GM12878 (cell line): Measurements from ENCODE around the gene CUL9. TPM values are rescaled to one million over a fixed set of nuclear protein-coding genes. Genes with fewer than 3 reads are reported as not detected.

ENCODE experiments used
- ATAC-seq: fragments of 200-7000 bp; cut with Tn5 transposase; 3 replicates; pipeline ENCODE4 v1.9.1; 2020; ENCODE audit warnings: mild to moderate bottlenecking, moderate library complexity
- BruUV-seq: library from RNA; stranded (reverse); fragments of 400-500 nt; replicated peaks from 2 replicates; lab custom pipeline; 2021; lab: Mats Ljungman, UMichigan
- CTCF ChIA-PET: fragments of 300-600 bp; sonication (Branson Sonifier 250); formaldehyde crosslinking; extraction: SDS; loops from one replicate; lab custom pipeline; 2021; ENCODE audit warnings: inconsistent platforms; lab: Yijun Ruan, JAX
- POLR2A ChIA-PET: fragments of 350-600 bp; formaldehyde crosslinking; extraction: SDS; loops from one replicate; lab custom pipeline; 2021; ENCODE audit warnings: inconsistent platforms; lab: Charles Lee
- RAD21 ChIA-PET: fragments of 300-600 bp; sonication (Branson Sonifier 250); formaldehyde crosslinking; loops from one replicate; lab custom pipeline; 2023; ENCODE audit warnings: antibody characterized with exemption; ENCODE audit not compliant: unreplicated experiment; lab: Charles Lee
- SMC1A ChIA-PET: fragments of 300-600 bp; sonication (Branson Sonifier 250); formaldehyde crosslinking; loops from one replicate; lab custom pipeline; 2023; ENCODE audit not compliant: unreplicated experiment, uncharacterized antibody; lab: Charles Lee
- DNase-seq: peaks from one replicate; pipeline ENCODE4 v3.0.0-alpha.2; 2011; ENCODE audit warnings: low read depth, low spot score
- FAIRE-seq: peaks from 3 replicates; lab custom pipeline; 2011; peaks lifted over from hg19 to GRCh38; lab: Jason Lieb, UNC
- H2AFZ ChIP-seq: 2 replicates; pipeline ENCODE4 v1.6.0; 2011; ENCODE audit warnings: low read depth, low read length, control low read depth; ENCODE audit not compliant: control insufficient read depth
- H3K27ac ChIP-seq: 2 replicates; pipeline ENCODE4 v1.5.1; 2011; ENCODE audit warnings: control low read depth; ENCODE audit not compliant: control insufficient read depth, insufficient read depth
- H3K27me3 ChIP-seq, 2 experiments: replicated peaks in 1 of 2; 2 replicates each; pipeline versions ENCODE4 v1.6.0 to v1.6.1; 2011; ENCODE audit warnings: low read length in 1 of 2; ENCODE audit not compliant: control insufficient read depth in 2 of 2, insufficient read depth in 2 of 2
- H3K36me3 ChIP-seq, 2 experiments: 2 replicates each; pipeline ENCODE4 v1.5.1; 2011; ENCODE audit warnings: low read length in 1 of 2; ENCODE audit not compliant: control insufficient read depth in 2 of 2, insufficient read depth in 2 of 2
- H3K4me1 ChIP-seq: 2 replicates; pipeline ENCODE4 v1.6.1; 2011; ENCODE audit warnings: mild to moderate bottlenecking, low read length, moderate library complexity, mixed read lengths; ENCODE audit not compliant: control insufficient read depth, insufficient read depth
- H3K4me2 ChIP-seq: 2 replicates; pipeline ENCODE4 v1.6.0; 2011; ENCODE audit warnings: control low read depth; ENCODE audit not compliant: control insufficient read depth, insufficient read depth
- H3K4me3 ChIP-seq: fragments of 200-600 bp; sonication (generic); 2 replicates; pipeline ENCODE4 v1.5.1; 2016
- H3K79me2 ChIP-seq: 2 replicates; pipeline ENCODE4 v1.6.0; 2011; ENCODE audit warnings: low read length; ENCODE audit not compliant: control insufficient read depth, insufficient read depth
- H3K9ac ChIP-seq: 2 replicates; pipeline ENCODE4 v1.8.0; 2011; ENCODE audit warnings: low read length, control low read depth, mixed read lengths; ENCODE audit not compliant: control insufficient read depth, insufficient read depth
- H3K9me3 ChIP-seq: replicated peaks from 3 replicates; pipeline ENCODE4 v1.5.1; 2011; ENCODE audit warnings: mild to moderate bottlenecking, low read length; ENCODE audit not compliant: control insufficient read depth, insufficient read depth
- H4K20me1 ChIP-seq: 2 replicates; pipeline ENCODE4 v1.6.0; 2011; ENCODE audit not compliant: control insufficient read depth, insufficient read depth
- BCL11A ChIP-seq: IDR thresholded peaks from 2 replicates; pipeline ENCODE4 v1.6.1; 2011; ENCODE audit warnings: low read depth, low read length
- SP1 ChIP-seq: IDR thresholded peaks from one replicate; pipeline ENCODE4 v1.6.1; 2011; ENCODE audit warnings: low read depth, low read length
- ZBED1 ChIP-seq: IDR thresholded peaks from 2 replicates; pipeline ENCODE4 v1.6.1; 2016; ENCODE audit warnings: borderline replicate concordance
- WGBS: methylation state at CpG from one replicate; pipeline ENCODE4 v1.1.6; 2016; ENCODE audit warnings: low lambda C conversion rate; ENCODE audit not compliant: insufficient replicate concordance, insufficient coverage; ENCODE audit errors: missing lambda C conversion rate; 5-methylcytosine and 5-hydroxymethylcytosine counted together
- in situ Hi-C: fragments of 300-500 bp; cut with MboI; formaldehyde crosslinking; loops from 9 replicates; pipeline ENCODE4 v1.14.3; 2018; ENCODE audit warnings: mixed read lengths
- intact Hi-C: fragments of 100-400 bp; cut with micrococcal nuclease; formaldehyde crosslinking; loops from one replicate; pipeline ENCODE4 v1.14.2; 2022; ENCODE audit not compliant: unreplicated experiment
- polyA plus RNA-seq, 11 experiments: library from polyadenylated mRNA; depleted of rRNA in 4 of 11; unstranded in 6 of 11; stranded (reverse) in 5 of 11; fragments of >200 nt; fragmentation: Nextera tagmentation in 4 of 11; fragmentation: Illumina TruSeq in 1 of 11; extraction: Ambion mirVana in 4 of 11; extraction: Trizol in 1 of 11; gene quantifications; 1 replicate in 1 of 11; 2 replicates in 10 of 11; pipeline versions ENCODE4 v1.2.1 to v1.2.3, GENCODE V29; 2011 to 2016; ENCODE audit warnings: inconsistent platforms in 2 of 11, missing spikeins in 2 of 11, low read depth in 1 of 11
- total RNA-seq, 4 experiments: library from RNA; depleted of rRNA in 3 of 4; stranded (reverse); fragments of >200 nt in 3 of 4; fragmentation: Illumina TruSeq in 1 of 4; extraction: Trizol in 1 of 4; gene quantifications; 2 replicates each; pipeline versions ENCODE4 v1.2.1 to v1.2.3, GENCODE V29; 2013 to 2021
- TF ChIP-seq, protein P1 (sequence below), 3 experiments: IDR thresholded peaks in 2 of 3; conservative IDR thresholded peaks in 1 of 3; 2 replicates each; pipeline ENCODE4 v1.5.1; 2011; ENCODE audit warnings: low read depth in 3 of 3, low read length in 3 of 3, mild to moderate bottlenecking in 3 of 3, control low read depth in 2 of 3, moderate library complexity in 2 of 3, inconsistent platforms in 1 of 3, mixed read lengths in 1 of 3; ENCODE audit not compliant: control insufficient read depth in 2 of 3, insufficient read depth in 1 of 3; ENCODE audit errors: extremely low read depth in 1 of 3
- TF ChIP-seq, protein P2 (sequence below): IDR thresholded peaks from 2 replicates; pipeline ENCODE4 v1.6.1; 2011; ENCODE audit warnings: mild to moderate bottlenecking, low read depth, low read length, moderate library complexity; ENCODE audit not compliant: insufficient replicate concordance

CUL9 gene
- total and polyA plus RNA-seq, 10 of the 15 experiments (the other 5 are each of a cell fraction or from before 2014, with no cell fraction given): 1.2 to 48.3 (median 17.2) TPM

DNA sequence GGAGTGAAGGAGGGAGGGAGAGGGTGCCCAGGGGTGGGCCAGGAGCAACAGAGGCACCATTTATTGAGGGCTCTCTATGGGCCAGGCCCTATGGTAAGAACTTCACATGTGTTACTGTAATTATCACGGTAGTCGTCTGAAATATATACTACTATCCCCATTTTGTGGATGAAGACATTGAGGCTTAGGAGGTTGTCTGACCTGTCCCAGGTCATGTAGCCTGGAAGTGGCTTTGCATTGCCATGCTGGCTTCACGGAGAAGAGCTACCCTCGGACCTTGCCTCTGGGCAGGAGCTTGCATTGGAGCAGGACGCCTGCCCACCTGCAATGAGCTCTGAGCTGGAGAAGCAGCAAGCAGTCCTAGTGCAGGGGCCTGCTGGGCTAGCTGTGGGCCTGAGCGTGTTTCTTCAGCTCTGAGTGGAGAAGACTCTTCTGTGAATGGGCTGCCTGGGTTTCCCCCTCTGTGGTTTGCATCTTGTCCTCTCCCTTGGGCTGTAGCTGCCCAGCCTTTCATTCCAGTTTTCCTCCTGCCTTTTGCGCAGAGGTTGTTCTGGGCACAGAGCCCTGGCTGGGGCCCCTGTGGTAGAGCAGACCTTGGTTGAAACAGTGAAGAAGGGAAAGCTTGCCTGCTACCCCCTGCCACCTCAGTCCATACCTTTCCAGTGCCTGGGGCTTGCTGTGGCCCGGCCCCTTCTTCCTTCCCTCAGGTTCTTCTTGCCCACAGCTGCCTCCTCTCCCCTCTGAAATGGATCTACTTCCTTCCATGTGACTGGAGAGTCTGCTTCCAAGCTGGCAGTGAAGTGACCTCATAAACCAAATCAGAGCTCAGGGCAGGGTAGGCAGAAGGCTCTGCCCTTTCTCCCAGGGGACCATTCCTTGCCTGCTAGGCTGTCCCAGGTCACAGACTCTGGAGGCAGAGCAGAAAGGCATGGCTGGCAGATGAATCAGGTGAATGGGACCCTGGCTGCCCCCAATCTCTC, 35.0 kb upstream of the CUL9 start:
- no peaks in the 10 kb centered on the region for H3K4me1 ChIP-seq
- H3K79me2 ChIP-seq: no peaks in the 10 kb centered on the region
- ChIA-PET SMC1A (interaction anchor here (1.0 to 2.0 kb wide), 6 partner anchors 50 to 247 kb away, joined by 3 to 6 read pairs (median 3); partner anchors contain the start of genes CNPY3, KLC4 and MRPL2), POLR2A (interaction anchor here (0.6 kb wide), 1 partner anchor 21 kb away, joined by 3 read pairs; no protein-coding TSS in a partner anchor), RAD21 (interaction anchor here (1.4 kb wide), 1 partner anchor 182 kb away, joined by 3 read pairs; no protein-coding TSS in a partner anchor), CTCF (interaction anchor here (0.5 to 2.0 kb wide), 13 partner anchors 11 to 448 kb away, joined by 3 to 10 read pairs (median 3); partner anchors contain the start of gene MEA1)
- H3K36me3 ChIP-seq: no peaks in the 10 kb centered on the region
- H2AFZ ChIP-seq: no peak overlapping the region
- H3K9ac ChIP-seq: no peak overlapping the region
- DNase-seq (no peak), ATAC-seq (no peak), FAIRE-seq (no peak)
- H3K27ac ChIP-seq: no peak overlapping the region
- H3K9me3 ChIP-seq: no peaks in the 10 kb centered on the region
- no peak overlapping the region for H3K4me2 ChIP-seq
- H3K27me3 ChIP-seq: no peaks in the 10 kb centered on the region; a peak in 1 of 4 replicates
- intact Hi-C loops: no loop called here
- no peaks in the 10 kb centered on the region for H4K20me1 ChIP-seq
- BruUV-seq: no TSS peak
- H3K4me3 ChIP-seq: no peak overlapping the region
- WGBS: 31% methylated on average over 8 of the region's 8 CpGs
- TF ChIP-seq SP1 (no peak), BCL11A (no peak), ZBED1 (no peak)
- TF ChIP-seq, protein P1, sequence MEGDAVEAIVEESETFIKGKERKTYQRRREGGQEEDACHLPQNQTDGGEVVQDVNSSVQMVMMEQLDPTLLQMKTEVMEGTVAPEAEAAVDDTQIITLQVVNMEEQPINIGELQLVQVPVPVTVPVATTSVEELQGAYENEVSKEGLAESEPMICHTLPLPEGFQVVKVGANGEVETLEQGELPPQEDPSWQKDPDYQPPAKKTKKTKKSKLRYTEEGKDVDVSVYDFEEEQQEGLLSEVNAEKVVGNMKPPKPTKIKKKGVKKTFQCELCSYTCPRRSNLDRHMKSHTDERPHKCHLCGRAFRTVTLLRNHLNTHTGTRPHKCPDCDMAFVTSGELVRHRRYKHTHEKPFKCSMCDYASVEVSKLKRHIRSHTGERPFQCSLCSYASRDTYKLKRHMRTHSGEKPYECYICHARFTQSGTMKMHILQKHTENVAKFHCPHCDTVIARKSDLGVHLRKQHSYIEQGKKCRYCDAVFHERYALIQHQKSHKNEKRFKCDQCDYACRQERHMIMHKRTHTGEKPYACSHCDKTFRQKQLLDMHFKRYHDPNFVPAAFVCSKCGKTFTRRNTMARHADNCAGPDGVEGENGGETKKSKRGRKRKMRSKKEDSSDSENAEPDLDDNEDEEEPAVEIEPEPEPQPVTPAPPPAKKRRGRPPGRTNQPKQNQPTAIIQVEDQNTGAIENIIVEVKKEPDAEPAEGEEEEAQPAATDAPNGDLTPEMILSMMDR (IDR thresholded peaks at IDR 0.05 in 2 of 3, conservative IDR thresholded peaks at IDR 0.05 in 1 of 3; ENCODE audit: control insufficient read depth in 2 of 3, extremely low read depth in 1 of 3, insufficient read depth in 1 of 3, low read depth in 3 of 3, low read length in 3 of 3): no peak
- TF ChIP-seq, protein P2, sequence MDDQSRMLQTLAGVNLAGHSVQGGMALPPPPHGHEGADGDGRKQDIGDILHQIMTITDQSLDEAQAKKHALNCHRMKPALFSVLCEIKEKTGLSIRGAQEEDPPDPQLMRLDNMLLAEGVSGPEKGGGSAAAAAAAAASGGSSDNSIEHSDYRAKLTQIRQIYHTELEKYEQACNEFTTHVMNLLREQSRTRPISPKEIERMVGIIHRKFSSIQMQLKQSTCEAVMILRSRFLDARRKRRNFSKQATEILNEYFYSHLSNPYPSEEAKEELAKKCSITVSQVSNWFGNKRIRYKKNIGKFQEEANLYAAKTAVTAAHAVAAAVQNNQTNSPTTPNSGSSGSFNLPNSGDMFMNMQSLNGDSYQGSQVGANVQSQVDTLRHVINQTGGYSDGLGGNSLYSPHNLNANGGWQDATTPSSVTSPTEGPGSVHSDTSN: no peak
- in situ Hi-C loops: no loop called here
